GM13977 (cell line): ENCODE results near the gene GPR183.

Source experiments
- DNase-seq: peaks from one replicate; pipeline ENCODE4 v3.0.0; 2012; ENCODE audit warnings: low spot score
- CTCF ChIP-seq: IDR thresholded peaks from 2 replicates; pipeline ENCODE4 v1.5.1; 2012; ENCODE audit warnings: mild to moderate bottlenecking, control low read depth; ENCODE audit not compliant: insufficient read depth; ENCODE audit errors: extremely low read depth, missing control alignments
- in situ Hi-C: fragments of 300-500 bp; cut with MboI; formaldehyde crosslinking; loops from one replicate; pipeline ENCODE4 v1.12.0; 2022; ENCODE audit warnings: low sequenced_read_pairs, low pct_unique_long_range_greater_than_20kb, mixed read lengths, inconsistent platforms; ENCODE audit not compliant: unreplicated experiment

GPR183 gene

GRCh38 chr13:99353836-99354235 is 46.6 kb upstream of the GPR183 start:
- no peak for DNase-seq
- no peak for TF ChIP-seq CTCF
- in situ Hi-C loops = no loop called here

- in situ Hi-C loops = no loop called here
- TF ChIP-seq CTCF = no peak
- DNase-seq = no peak
Measured at GRCh38 chr13:99353246-99353600, 46.0 kb upstream of the GPR183 start.

GRCh38 chr13:99352351-99353245 is 45.4 kb upstream of the GPR183 start:
- in situ Hi-C loops = no loop called here
- DNase-seq = no peak
- TF ChIP-seq CTCF = no peak

GRCh38 chr13:99351772-99352171 is 44.6 kb upstream of the GPR183 start:
- no peak for DNase-seq
- in situ Hi-C loops = no loop called here
- no peak for TF ChIP-seq CTCF

GRCh38 chr13:99350191-99350590 is 43.0 kb upstream of the GPR183 start:
- no peak for TF ChIP-seq CTCF
- DNase-seq = no peak
- in situ Hi-C loops = no loop called here

- no peak for TF ChIP-seq CTCF
- DNase-seq = no peak
- in situ Hi-C loops = no loop called here
Measured at GRCh38 chr13:99347911-99348451, 40.8 kb upstream of the GPR183 start.
